Right lobe of liver (tissue), 4 donors: Measurements from ENCODE around the gene TXNDC16.

ENCODE experiments used
- POLR2A ChIP-seq: fragments of 450-650 bp; IDR thresholded peaks from one replicate; pipeline ENCODE4 v1.6.1; 2017; ENCODE audit warnings: antibody characterized with exemption, mild to moderate bottlenecking
- TF ChIP-seq, protein P1 (sequence below), 4 donors: fragments of 200-600 bp in 3 of 4; fragments of 450-650 bp in 1 of 4; IDR thresholded peaks; one replicate each; pipeline versions ENCODE4 v1.5.1 to v1.8.0; 2016 to 2022; ENCODE audit warnings: antibody characterized with exemption in 4 of 4, mild to moderate bottlenecking in 2 of 4
- donor health status: DM: no; HTN: no; CAD: no.
- donor health status: DM: no; HTN: no; CAD: no.
- donor health status: DM: no; HTN: yes; CAD: no.

DNA sequence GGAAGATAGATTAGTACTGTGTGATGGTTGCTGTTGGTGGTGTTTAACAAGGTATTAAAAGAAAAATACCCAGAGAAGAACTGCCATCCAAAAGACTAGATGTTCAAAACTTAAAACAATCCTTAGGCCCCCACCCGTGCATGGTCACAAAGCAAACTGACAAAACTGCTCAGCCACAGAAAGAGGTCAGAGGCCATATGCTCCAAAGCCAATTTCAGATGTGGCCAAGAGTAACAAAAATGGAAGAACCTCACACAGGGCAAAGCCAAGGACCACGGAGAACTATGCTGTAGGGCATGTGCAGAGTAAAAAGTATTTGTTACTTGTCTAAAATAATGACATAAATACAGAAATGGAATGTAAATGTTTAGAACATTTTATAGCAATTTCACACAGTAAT, 5.3 kb downstream of the TXNDC16 start:
- TF ChIP-seq, protein P1, sequence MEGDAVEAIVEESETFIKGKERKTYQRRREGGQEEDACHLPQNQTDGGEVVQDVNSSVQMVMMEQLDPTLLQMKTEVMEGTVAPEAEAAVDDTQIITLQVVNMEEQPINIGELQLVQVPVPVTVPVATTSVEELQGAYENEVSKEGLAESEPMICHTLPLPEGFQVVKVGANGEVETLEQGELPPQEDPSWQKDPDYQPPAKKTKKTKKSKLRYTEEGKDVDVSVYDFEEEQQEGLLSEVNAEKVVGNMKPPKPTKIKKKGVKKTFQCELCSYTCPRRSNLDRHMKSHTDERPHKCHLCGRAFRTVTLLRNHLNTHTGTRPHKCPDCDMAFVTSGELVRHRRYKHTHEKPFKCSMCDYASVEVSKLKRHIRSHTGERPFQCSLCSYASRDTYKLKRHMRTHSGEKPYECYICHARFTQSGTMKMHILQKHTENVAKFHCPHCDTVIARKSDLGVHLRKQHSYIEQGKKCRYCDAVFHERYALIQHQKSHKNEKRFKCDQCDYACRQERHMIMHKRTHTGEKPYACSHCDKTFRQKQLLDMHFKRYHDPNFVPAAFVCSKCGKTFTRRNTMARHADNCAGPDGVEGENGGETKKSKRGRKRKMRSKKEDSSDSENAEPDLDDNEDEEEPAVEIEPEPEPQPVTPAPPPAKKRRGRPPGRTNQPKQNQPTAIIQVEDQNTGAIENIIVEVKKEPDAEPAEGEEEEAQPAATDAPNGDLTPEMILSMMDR (IDR thresholded peaks at IDR 0.05), result no peak
- TF ChIP-seq POLR2A, result no peak
